Epithelial cell of umbilical artery (primary cell): ENCODE results near the gene PEG3. TPM values are rescaled to one million over a fixed set of nuclear protein-coding genes. Genes with fewer than 3 reads are reported as not detected.

Experiments used
- total RNA-seq: library from RNA; depleted of rRNA; stranded (reverse); fragments of >200 nt; gene quantifications from 2 replicates; pipeline ENCODE4 v1.2.3, GENCODE V29; 2014

PEG3 gene
- total RNA-seq: 0.32 TPM in 1 of 2 replicates, not detected in the other

GRCh38 chr19:56840451-56841192 is at the start of gene PEG3, which contains the start of gene ZIM2:
Gene PEG3, minus strand, starts transcription at chr19:56840726. Its CDS starts 16,071 bp downstream, at chr19:56824655.
Gene ZIM2, minus strand, starts transcription at chr19:56840726. Its CDS starts 16,449 bp downstream, at chr19:56824277.

Other genes with a start within 250 kb of the PEG3 start
- gene ZNF71, start 245.4 kb downstream of the PEG3 start, total RNA-seq: 7.3 and 9.4 TPM in 2 replicates
- gene SMIM17, start 197.6 kb downstream of the PEG3 start, total RNA-seq: 0.32 TPM in 1 of 2 replicates, not detected in the other
- under 0.01 and 0.15 TPM in 2 replicates for gene ZNF835, start 169.0 kb downstream of the PEG3 start, total RNA-seq
- not detected in 2 replicates for gene ZIM2, start within 50 bp of the PEG3 start, total RNA-seq